GM18520 (cell line): Measurements from ENCODE around the gene TSEN2.
"Not testable (repeated sequence)": the region's sequence is repeated elsewhere in the genome, so short reads cannot be mapped to it uniquely, and the experiment has no call there.

Experiments
- ATAC-seq: cut with Tn5 transposase; IDR thresholded peaks from one replicate; pipeline ENCODE4 v1.9.1; 2021; ENCODE audit not compliant: unreplicated experiment

The TSEN2 gene

GRCh38 chr3:12451960-12452359 is 32.3 kb upstream of the TSEN2 start:
- ATAC-seq: no peak

GRCh38 chr3:12452361-12453330 is 31.6 kb upstream of the TSEN2 start:
- ATAC-seq: no peak

GRCh38 chr3:12454076-12454815 is 30.0 kb upstream of the TSEN2 start:
- no peak for ATAC-seq

GRCh38 chr3:12454816-12455121 is 29.5 kb upstream of the TSEN2 start:
- no peak for ATAC-seq

- no peak for ATAC-seq
Observed at GRCh38 chr3:12455740-12456139, 28.5 kb upstream of the TSEN2 start.

GRCh38 chr3:12456441-12456840 is 27.8 kb upstream of the TSEN2 start:
- ATAC-seq: no peak

- ATAC-seq: not testable (repeated sequence)
Observed at GRCh38 chr3:12457380-12457779, 26.9 kb upstream of the TSEN2 start.

- ATAC-seq: no peak
Observed at GRCh38 chr3:12458901-12459300, 25.4 kb upstream of the TSEN2 start.

GRCh38 chr3:12460127-12460526 is 24.2 kb upstream of the TSEN2 start:
- ATAC-seq: no peak

- ATAC-seq: no peak
Observed at GRCh38 chr3:12461097-12461649, 23.1 kb upstream of the TSEN2 start.

GRCh38 chr3:12462159-12462947 is 21.9 kb upstream of the TSEN2 start:
- no peak for ATAC-seq

- ATAC-seq: no peak
Observed at GRCh38 chr3:12463686-12464085, 20.6 kb upstream of the TSEN2 start.

GRCh38 chr3:12464181-12464580 is 20.1 kb upstream of the TSEN2 start:
- no peak for ATAC-seq

- ATAC-seq: no peak
Observed at GRCh38 chr3:12465151-12465835, 19.0 kb upstream of the TSEN2 start.

- no peak for ATAC-seq
Observed at GRCh38 chr3:12465836-12466225, 18.4 kb upstream of the TSEN2 start.

- no peak for ATAC-seq
Observed at GRCh38 chr3:12467746-12468145, 16.5 kb upstream of the TSEN2 start.

- ATAC-seq: no peak
Observed at GRCh38 chr3:12468276-12468675, 16.0 kb upstream of the TSEN2 start.

GRCh38 chr3:12468757-12469156 is 15.5 kb upstream of the TSEN2 start:
- no peak for ATAC-seq

GRCh38 chr3:12469222-12469621 is 15.1 kb upstream of the TSEN2 start:
- ATAC-seq: not testable (repeated sequence)

- ATAC-seq: no peak
Observed at GRCh38 chr3:12470111-12470510, 14.2 kb upstream of the TSEN2 start.

GRCh38 chr3:12470680-12471079 is 13.6 kb upstream of the TSEN2 start:
- ATAC-seq: no peak
